Prostate gland (tissue), 2 donors: Measurements from ENCODE around the gene KLHL18. TPM values are rescaled to one million over a fixed set of nuclear protein-coding genes. Genes with fewer than 3 reads are reported as not detected.
"Not testable (repeated sequence)": the region's sequence is repeated elsewhere in the genome, so short reads cannot be mapped to it uniquely, and the experiment has no call there.

Experiments
- DNase-seq: peaks from one replicate; pipeline ENCODE4 v3.0.0-alpha.2; 2019; ENCODE audit warnings: low spot score
- H3K27ac ChIP-seq, 2 donors: fragments of 200-600 bp; sonication (generic); 2 replicates each; pipeline ENCODE4 v1.5.1; 2017 to 2019
- H3K27me3 ChIP-seq: fragments of 200-600 bp; sonication (generic); replicated peaks from 2 replicates; pipeline ENCODE4 v1.5.1; 2019; ENCODE audit not compliant: insufficient read depth
- H3K36me3 ChIP-seq, 2 donors: fragments of 200-600 bp; sonication (generic); 1 replicate in 1 of 2; 2 replicates in 1 of 2; pipeline versions ENCODE4 v1.5.1 to v1.8.1; 2017 to 2019
- H3K4me1 ChIP-seq: fragments of 200-600 bp; sonication (generic); replicated peaks from 2 replicates; pipeline ENCODE4 v1.5.1; 2019
- H3K4me3 ChIP-seq, 2 donors: fragments of 200-600 bp; sonication (generic); 2 replicates each; pipeline ENCODE4 v1.5.1; 2017 to 2019
- H3K9me3 ChIP-seq: fragments of 200-600 bp; sonication (generic); 2 replicates; pipeline ENCODE4 v1.5.1; 2017
- POLR2A ChIP-seq: fragments of 450-650 bp; IDR thresholded peaks from one replicate; pipeline ENCODE4 v1.6.1; 2016; ENCODE audit warnings: antibody characterized with exemption, mild to moderate bottlenecking
- POLR2AphosphoS5 ChIP-seq: sonication (generic); formaldehyde crosslinking; IDR thresholded peaks from one replicate; pipeline ENCODE4 v1.6.1; 2017; ENCODE audit warnings: antibody characterized with exemption
- WGBS: methylation state at CpG from one replicate; pipeline ENCODE4 v1.1.5; 2018; 5-methylcytosine and 5-hydroxymethylcytosine counted together
- intact Hi-C: fragments of 100-400 bp; cut with DNase I; formaldehyde crosslinking; loops from one replicate; pipeline ENCODE4 v1.14.2; 2022
- total RNA-seq, 2 donors: library from RNA; depleted of rRNA; stranded (reverse); fragments of >200 nt; gene quantifications; one replicate each; pipeline ENCODE4 v1.1.0, GENCODE V29; 2016
- TF ChIP-seq, protein P1 (sequence below), 4 experiments: fragments of 200-600 bp in 2 of 4; fragments of 450-650 bp in 2 of 4; sonication (generic) in 2 of 4; IDR thresholded peaks; 1 replicate in 3 of 4; 2 replicates in 1 of 4; pipeline ENCODE4 v1.5.1; 2016 to 2019; ENCODE audit warnings: antibody characterized with exemption in 4 of 4, mild to moderate bottlenecking in 2 of 4, moderate library complexity in 2 of 4

KLHL18 gene
- total RNA-seq, 2 donors from 2014 or later = 10.8 to 18.6 TPM

DNA sequence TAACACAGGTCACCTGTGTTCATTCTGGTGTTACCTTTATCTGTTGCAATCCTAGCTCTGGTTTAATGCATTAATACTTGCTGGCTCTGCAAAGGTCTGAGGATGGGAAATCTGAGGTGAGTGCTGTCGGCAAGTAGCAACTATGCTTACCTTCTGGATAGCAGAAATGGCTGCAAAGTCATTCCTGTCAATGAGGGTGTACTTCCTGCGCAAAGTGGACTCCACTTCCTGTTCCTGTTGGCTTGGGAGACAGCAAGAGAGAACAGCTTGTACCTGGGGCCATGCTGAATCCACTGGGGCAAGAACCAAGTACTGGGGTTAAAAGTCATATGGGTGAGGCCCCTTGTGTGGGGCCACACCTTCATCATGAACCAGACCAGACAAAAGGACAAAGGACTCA, 37.5 kb upstream of the KLHL18 start:
- no peak for DNase-seq
- 90% methylated on average over 2 of the region's 2 CpGs for WGBS
- no peak overlapping the region for H3K4me3 ChIP-seq
- no peaks in the 10 kb centered on the region for H3K9me3 ChIP-seq
- H3K4me1 ChIP-seq = no peaks in the 10 kb centered on the region
- intact Hi-C loops = no loop called here
- H3K36me3 ChIP-seq = no peaks in the 10 kb centered on the region
- no peaks in the 10 kb centered on the region for H3K27me3 ChIP-seq
- TF ChIP-seq, protein P1, sequence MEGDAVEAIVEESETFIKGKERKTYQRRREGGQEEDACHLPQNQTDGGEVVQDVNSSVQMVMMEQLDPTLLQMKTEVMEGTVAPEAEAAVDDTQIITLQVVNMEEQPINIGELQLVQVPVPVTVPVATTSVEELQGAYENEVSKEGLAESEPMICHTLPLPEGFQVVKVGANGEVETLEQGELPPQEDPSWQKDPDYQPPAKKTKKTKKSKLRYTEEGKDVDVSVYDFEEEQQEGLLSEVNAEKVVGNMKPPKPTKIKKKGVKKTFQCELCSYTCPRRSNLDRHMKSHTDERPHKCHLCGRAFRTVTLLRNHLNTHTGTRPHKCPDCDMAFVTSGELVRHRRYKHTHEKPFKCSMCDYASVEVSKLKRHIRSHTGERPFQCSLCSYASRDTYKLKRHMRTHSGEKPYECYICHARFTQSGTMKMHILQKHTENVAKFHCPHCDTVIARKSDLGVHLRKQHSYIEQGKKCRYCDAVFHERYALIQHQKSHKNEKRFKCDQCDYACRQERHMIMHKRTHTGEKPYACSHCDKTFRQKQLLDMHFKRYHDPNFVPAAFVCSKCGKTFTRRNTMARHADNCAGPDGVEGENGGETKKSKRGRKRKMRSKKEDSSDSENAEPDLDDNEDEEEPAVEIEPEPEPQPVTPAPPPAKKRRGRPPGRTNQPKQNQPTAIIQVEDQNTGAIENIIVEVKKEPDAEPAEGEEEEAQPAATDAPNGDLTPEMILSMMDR (IDR thresholded peaks at IDR 0.05) = no peak
- no peak for TF ChIP-seq POLR2AphosphoS5
- TF ChIP-seq POLR2A = no peak
- H3K27ac ChIP-seq = no peak overlapping the region

DNA sequence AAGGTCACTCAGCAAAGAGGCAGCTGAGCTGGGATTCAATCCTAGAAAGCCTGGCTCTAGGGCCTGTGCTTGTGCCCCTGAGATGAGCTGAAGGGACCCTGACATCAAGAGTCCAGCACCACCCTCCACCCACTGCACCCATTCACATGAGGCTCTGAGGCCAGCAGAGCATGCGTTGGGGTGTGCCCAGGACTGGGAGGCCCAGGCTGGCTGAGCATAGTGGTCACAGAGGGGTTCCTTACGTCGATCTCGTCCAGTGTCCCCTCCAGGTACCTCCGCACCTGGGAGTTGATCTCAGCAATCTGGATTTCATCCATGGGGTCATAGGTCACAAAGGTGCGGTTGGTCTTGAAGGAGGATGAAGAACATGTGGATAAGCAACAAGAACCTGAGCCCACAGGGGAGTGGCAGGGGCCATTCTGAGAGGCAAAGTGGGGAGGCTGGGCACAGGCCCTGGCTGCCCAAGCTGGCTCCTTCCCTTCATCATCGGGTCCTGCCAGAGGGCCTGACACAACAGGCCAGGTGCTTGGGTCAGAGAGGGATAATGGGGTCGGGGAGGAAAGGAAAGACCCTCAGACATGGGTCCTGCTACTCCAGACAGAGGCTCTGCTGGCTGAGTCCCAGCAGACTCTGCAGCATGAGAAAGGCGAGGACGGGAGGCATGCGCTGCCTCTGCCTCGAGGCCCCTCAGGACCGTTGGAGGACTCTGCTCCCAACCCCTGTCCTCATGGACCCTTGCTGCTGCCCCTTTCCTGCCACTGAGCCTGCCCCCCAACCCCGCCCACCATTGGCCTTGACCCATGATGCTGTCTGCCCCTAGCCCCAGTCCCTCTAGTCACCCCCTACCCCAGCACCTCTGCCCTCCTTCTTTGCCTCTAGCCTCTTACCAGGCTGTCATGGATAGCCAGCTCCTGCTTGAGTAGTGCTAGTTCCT, 35.3 kb upstream of the KLHL18 start:
- Histone ChIP-seq H3K27ac (no peak overlapping the region), H3K27me3 (no peaks in the 10 kb centered on the region), H3K4me3 (no peak overlapping the region), H3K9me3 (no peaks in the 10 kb centered on the region), H3K4me1 (no peaks in the 10 kb centered on the region), H3K36me3 (no peaks in the 10 kb centered on the region)
- DNase-seq = no peak
- intact Hi-C loops = no loop called here
- TF ChIP-seq POLR2AphosphoS5 (no peak), POLR2A (no peak)
- TF ChIP-seq, protein P1 (IDR thresholded peaks at IDR 0.05) = no peak
- 92% methylated on average over 14 of the region's 14 CpGs for WGBS

DNA sequence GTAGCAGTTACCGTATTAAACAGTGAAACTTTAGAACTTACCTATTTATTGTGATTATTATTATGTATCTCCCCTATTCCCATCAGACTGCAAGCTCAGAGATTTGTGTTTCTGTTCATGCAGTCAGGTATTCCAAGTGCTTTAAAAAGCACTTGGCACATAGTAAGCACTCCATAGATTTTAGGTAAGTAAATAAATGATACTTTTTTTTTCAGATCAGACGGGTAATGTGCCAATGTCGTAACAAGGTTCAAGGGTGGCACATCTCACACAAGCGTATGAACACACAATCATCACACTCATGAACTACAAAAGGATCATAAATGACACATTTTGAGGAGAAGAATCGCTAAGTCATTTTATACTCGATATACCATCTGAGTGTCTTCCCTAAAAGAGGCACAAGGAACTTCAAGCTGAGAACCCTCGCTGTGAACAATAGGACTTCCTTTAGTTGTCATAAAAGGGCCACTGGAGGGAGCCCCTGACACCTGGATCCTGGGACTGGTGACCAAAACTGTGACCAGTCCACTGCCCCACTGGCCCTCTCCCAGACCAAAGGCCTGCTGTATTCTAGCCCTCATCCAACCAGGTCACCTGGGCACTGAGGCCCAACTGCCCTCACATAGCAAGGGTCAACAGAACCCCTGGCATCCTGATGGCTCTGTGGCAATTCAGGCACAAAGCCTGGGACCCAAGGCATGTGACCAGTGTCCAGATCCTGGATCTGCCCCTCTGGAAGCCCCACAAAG, 32.3 kb upstream of the KLHL18 start:
- Histone ChIP-seq H3K36me3 (no peaks in the 10 kb centered on the region), H3K9me3 (no peaks in the 10 kb centered on the region), H3K27me3 (no peaks in the 10 kb centered on the region), H3K4me1 (no peaks in the 10 kb centered on the region), H3K4me3 (no peak overlapping the region), H3K27ac (no peak overlapping the region)
- TF ChIP-seq POLR2A = no peak
- TF ChIP-seq, protein P1 (IDR thresholded peaks at IDR 0.05) = peak in 3 of 4 experiments; percentile 22 to 38 (median 34)
- peak; percentile 14 for DNase-seq
- 76% methylated on average over 7 of the region's 7 CpGs for WGBS
- intact Hi-C loops = no loop called here

DNA sequence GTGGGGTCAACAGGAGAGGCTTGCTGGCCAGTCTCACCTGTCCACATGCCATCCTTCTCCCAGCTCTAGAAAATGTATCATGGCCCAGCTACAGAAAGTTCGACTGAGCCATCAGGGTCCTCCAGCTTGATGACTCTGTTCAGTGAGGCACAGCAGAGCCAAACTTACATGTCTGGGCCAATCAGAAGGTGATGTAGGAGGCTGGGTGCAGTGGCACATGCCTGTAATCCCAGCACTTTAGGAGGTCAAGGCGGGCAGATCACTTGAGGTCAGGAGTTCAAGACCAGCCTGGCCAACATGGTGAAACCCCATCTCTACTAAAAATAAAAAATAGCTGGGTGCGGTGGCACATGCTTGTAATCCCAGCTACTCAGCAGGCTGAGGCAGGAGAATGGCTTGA, 31.7 kb upstream of the KLHL18 start:
- DNase-seq, H3K4me1 ChIP-seq, intact Hi-C loops, H3K36me3 ChIP-seq, H3K9me3 ChIP-seq, H3K27me3 ChIP-seq, H3K4me3 ChIP-seq, H3K27ac ChIP-seq: not testable (repeated sequence)
- 64% methylated on average over 3 of the region's 3 CpGs for WGBS

DNA sequence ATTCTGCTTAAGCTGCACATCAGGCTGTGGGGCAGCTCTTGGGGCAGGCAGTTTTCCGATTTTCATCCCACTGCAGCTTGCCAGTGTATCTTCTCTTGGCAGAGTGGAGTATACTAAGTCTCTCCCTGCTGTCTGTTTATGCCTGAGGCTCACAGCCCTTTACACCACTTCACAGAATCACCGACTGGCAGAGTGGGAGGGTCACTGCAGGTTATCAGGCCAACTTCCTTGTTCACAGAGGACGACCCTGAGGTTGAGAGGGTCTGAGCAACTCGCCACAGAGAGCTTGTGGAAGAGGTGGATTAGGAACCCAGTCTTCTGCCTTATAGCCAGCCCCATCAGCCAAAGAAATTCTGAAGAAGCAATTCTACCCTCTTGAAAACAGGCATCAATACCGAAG, 31.1 kb upstream of the KLHL18 start:
- Histone ChIP-seq H3K9me3 (no peaks in the 10 kb centered on the region), H3K4me1 (no peaks in the 10 kb centered on the region), H3K36me3 (no peaks in the 10 kb centered on the region), H3K4me3 (no peak overlapping the region), H3K27me3 (no peaks in the 10 kb centered on the region), H3K27ac (no peak overlapping the region)
- TF ChIP-seq, protein P1 (IDR thresholded peaks at IDR 0.05) = no peak
- TF ChIP-seq POLR2A = no peak
- TF ChIP-seq POLR2AphosphoS5 = no peak
- WGBS = 65% methylated on average over 5 of the region's 5 CpGs
- no peak for DNase-seq
- intact Hi-C loops = no loop called here

DNA sequence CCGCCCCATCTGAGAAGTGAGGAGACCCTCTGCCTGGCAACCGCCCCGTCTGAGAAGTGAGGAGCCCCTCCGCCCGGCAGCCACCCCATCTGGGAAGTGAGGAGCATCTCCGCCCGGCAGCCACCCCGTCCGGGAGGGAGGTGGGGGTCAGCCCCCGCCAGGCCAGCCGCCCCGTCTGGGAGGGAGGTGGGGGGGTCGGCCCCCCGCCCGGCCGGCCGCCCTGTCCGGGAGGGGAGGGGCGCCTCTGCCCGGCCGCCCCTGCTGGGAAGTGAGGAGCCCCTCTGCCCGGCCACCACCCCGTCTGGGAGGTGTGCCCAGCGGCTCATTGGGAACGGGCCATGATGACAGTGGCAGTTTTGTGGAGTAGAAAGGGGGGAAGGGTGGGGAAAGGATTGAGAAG, 26.4 kb upstream of the KLHL18 start:
- intact Hi-C loops, H3K4me1 ChIP-seq, H3K27ac ChIP-seq, H3K36me3 ChIP-seq, H3K27me3 ChIP-seq, H3K9me3 ChIP-seq, DNase-seq, H3K4me3 ChIP-seq: not testable (repeated sequence)
- WGBS = 92% methylated on average over 8 of the region's 25 CpGs
